Stimulated activated CD4-positive, alpha-beta T cell treated with anti-CD3 and anti-CD28 coated beads, Interleukin-15, amount 100 ng/mL, for 48 hours (primary cell): ENCODE results near the gene CMBL.
A peak's percentile ranks its signal among the peaks of the same experiment; 100 is the strongest.

ENCODE experiments used
- DNase-seq, 2 donors: peaks; one replicate each; pipeline ENCODE4 v3.0.0-alpha.2; 2020; ENCODE audit warnings: low read depth in 2 of 2

The CMBL gene

DNA sequence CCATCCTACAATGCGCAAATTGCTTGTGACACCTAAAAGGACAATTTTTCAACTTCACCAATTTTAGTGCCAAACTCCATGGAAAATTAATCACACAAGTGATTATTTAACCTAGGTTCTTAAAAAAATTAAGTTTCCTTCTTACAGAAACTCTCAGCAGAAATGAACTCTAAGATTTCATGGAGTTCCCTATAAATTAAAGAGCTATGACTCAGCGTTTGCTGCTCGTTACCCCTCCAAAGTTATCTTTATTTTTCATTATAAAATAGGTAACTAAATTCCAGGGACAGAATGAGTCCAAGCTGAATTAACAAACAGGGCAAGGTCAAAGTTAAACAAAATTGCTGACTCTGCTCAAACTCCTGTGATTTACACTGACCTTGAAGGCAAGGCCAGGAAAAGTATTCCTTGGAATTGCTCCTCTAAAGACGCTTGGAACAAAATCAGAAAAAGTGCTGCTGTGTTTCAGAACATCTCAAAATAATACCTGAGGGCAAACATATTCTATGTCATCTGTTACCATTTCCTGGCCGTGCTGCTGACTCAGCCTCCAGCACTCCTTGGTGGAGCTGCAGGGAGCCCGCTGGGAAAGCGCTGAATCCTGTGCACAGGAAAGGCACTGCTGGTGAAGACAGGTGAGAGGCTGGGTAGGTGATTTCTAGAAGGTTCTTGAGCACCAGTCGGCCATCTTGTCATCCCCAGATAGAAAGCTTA, 2.5 kb upstream of the CMBL start:
- DNase-seq = no peak

DNA sequence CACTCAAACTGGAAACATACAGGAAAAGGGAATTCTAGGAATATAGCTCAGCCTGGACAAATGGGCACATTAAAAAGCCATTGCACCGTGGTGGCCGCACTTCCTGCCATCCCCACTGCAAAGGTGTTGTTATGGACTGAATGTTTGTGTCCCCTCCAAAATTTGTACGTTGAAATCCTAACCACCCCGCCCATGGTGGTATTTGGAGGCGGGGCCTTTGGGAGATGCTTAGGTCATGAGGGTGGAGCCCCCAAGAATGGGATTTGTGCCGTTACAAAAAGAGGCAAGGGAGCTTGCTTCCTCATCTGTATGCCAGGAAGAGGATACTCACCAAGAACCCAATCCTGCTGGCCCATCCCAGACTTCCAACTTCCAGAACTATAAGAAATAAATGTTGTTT, 1.1 kb upstream of the CMBL start:
- DNase-seq = no peak

DNA sequence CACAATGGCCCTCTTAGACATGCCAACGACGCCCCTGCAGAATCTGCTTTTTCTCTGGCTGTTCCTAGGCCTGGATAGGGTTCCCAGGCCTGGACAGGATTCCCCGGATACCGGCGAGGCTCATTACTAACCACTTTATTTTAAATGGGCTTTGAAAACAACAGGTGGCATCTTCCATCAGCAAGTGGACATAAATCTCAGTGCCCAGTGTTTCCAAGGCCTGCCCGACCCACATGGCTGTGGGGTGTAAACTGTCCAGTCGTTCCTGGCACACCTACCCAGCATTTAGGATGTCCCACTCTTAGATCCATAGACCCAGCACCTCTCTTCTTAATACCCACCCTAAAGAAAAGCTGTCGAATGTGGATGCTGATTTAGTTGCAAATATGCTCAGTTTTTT, 896 bp downstream of the CMBL start:
- DNase-seq = no peak

GRCh38 chr5:10306114-10306513, 1.6 kb downstream of the CMBL start:
- no peak for DNase-seq

DNA sequence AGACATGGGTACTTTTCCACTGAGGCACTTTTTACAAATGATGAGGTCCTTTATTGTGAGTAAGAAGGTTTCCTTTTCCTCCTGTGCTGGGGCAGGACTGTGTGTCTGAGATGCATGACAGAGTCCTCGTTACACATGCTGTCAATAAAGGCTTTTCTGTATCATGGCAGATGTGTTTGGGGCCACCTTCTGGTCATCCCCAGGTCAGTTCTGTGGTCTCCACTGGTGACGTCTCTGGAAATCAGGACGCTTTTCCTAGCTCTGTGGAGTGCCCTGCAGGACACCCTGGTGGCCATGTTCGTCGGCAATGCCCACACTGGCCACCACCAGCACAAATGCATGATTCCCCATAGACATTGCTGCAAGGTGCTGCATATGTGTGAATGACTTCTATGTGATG, 2.8 kb downstream of the CMBL start:
- no peak for DNase-seq

GRCh38 chr5:10303699-10304170, 4.0 kb downstream of the CMBL start:
- DNase-seq = no peak

DNA sequence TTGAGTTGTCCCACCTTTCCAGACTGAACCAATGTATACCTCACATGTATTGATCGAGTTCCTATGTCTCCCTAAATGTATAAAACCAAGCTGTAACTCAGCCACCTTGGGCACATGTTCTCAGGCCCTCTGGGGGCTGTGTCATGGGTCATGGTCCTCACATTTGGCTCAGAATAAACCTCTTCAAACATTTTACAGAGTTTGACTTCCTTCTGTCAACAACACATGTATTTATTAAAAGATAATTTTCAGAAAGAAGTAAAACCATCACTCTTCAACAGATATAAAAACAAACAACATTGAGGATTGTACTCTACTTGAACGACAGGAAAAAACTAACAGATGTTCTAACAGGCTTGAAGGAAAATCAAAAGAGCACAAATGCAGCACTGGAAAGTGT, 4.5 kb downstream of the CMBL start:
- no peak for DNase-seq

- DNase-seq = no peak
Observed at GRCh38 chr5:10301842-10302610, 5.7 kb downstream of the CMBL start.

GRCh38 chr5:10301266-10301665, 6.4 kb downstream of the CMBL start:
- no peak for DNase-seq

- no peak for DNase-seq
Observed at GRCh38 chr5:10300246-10300645, 7.5 kb downstream of the CMBL start.

DNA sequence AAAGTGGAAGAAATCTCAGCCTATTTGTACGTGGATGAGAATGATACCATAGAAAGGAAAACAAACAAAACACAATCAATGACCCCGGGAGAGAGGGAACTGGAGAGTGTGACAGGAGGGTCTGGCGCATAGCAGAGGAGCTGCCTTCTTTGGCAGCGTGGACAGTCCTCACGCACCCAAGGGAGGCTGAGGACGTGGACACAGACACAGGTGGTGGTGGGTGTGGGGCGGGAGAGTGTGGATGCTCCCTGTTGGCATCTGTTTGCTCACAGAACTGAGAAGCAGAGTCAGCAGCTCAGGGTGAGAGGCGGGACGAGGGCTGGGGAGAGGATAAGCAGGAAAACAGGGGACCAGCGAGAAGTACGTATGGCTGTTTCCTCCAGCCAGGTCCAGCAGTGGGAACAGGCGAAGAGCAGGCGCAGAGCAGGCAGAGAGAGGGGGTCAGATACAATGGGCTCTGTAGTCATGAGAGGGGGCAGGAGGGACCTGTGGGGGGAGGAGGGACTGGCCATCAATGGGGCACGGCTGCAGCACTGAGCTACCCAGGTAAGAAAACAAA, 10.0 kb downstream of the CMBL start:
- DNase-seq = no peak

GRCh38 chr5:10295619-10296326, 11.9 kb downstream of the CMBL start:
- no peak for DNase-seq

DNA sequence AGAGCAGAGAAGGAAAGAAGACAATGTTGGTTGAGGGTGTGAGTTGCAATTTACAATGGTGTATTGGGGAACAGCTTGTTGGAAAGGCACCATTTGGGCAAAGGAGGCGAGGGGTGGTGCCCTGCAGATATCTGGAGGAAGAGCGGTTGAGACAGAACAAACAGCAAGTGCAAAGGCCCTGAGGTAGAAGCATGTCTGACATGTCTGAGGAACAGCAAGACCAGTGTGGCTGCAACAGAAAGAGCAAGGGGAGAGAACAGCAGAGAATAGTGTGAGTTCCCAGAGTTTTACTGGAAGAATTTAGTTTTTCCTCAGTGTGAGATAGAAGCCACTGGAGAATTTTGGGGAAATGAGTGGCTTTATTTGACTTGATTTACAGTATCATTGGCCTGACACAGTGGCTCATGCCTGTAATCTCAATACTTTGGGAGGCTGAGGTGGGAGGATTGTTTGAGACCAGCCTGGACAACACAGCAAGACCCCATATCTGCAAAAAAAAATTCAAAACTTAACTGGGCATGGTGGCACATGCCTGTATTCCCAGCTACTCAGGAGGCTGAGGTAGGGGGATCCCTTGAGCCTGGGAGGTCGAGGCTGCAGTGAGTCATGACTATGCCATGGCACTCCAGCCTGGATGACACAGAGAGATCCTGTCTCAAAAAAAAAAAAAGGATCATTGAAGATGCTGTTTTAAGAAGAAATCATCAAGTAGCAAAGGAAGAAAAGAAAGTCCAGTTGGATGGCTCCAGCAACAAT, 13.6 kb downstream of the CMBL start:
- no peak for DNase-seq

GRCh38 chr5:10291692-10292339, 15.9 kb downstream of the CMBL start:
- DNase-seq = no peak

DNA sequence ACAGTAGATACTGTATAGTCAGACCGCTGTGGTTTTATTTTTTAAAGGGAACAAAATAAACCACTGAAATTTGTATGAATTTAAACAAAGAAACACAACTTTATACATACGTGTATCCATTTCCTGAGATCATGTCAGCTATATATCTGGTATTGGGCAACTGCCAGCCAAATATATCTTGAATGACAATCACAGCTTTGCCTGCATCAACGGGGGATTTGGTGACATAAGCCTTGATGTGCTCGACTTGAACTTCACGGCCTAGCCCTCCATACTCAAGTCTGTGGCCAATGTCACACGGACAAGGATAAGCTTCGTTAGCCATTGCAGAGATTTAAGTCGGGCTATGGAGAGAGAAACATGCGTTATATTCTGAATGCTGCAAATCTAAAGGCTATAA, 17.3 kb downstream of the CMBL start:
- DNase-seq = no peak

- DNase-seq = no peak
Observed at GRCh38 chr5:10289991-10290390, 17.7 kb downstream of the CMBL start.

DNA sequence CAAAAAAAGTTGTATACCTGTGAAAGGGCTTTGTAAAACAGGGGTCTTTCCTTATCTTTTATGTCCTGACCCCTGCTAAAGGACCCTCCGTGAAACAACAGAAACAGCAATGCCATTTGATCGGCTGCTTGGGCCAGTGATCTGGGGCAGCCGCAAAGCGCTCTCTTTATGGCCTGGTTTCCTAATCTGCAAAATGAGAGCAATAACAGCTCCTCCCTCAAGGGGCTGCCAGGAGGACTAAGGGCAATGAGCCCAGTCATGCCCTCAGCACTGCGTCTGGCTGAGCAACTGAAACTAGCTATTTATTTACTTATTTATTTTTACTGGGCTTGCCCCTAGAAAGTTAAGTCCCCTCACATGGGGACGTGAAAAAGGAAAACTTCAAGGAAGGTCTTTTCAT, 18.3 kb downstream of the CMBL start:
- no peak for DNase-seq

DNA sequence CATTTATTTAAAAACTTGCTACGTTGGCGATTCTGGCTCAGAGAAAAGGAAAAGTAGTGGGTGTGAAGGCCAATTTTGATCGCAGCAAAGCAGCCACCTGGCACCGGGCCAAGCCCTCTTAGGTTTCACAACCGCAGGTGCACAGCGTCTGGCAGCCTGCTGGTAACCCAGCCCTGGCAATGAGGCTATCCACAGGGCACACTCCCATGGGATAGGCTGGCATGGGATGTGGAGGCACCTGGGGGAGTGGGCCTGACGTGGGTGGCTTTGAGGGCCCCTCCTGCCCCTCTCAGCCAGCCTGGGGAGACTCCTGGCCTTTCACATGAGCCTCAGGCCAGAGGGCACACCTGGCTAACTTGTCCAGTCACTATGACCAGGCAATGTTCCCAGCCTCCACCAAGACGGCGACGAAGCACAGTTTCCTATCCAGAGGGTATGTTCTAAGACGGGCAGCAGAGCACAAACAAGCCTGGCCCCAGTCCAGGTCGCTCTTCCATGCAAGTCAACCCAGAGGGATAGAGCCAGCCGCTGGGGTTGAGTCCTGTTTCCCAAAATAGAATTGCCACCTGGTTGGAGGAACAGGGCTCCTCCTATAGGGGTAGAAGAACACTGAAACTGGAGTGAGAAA, 19.0 kb downstream of the CMBL start:
- peak; percentile 15 to 20 for DNase-seq

DNA sequence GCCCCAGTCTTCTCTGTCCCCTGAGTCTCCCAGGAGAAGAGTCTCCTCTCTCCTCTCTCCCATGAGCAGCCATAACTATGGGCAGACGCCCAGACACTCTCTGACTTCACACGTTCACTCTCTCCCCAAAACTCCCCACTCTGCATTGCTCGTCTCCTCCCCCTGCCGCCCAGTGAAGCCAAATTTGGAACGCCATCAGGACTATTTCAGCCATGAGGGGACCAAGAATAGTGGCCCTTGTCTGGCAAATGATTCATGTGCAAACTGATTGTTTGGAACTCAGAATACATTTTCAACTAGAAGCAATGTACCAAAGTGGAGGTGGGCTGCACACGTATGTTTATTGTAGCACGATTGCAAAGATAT, 20.9 kb downstream of the CMBL start:
- DNase-seq = no peak

DNA sequence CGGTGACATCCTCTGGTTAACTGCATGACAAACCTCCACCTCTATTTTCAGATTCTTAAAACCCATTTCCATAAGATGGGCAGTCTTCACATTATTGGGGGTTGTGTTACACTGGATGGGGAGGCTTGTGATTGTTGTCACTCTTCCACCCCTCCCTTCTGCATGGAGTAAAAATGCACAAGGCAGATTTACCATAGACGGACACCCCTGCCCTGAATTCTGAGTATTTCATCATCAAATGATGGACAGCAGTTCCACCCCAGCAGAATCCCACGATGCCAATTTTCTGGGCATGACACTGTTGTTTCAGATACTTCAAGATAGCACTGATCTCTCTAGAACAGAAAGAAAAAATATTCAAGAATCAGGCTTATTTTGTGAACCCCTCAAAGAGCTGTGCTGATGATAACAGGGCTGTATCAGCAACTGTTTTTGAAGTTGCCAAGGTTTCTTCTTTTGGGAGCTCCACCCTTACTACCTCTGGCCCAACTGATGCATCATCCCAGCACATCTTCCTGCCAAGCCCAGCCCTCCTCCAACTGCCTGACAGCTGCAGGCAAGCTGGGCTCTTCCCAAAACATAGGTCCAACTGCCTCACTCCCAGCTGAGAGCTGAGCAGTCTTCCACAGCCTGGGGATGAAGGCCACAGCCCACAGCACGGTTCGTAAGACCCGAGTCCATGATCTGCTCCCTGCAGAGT, 21.4 kb downstream of the CMBL start:
- no peak for DNase-seq
